Measurements from ENCODE around the gene TBCD. TPM values are rescaled to one million over a fixed set of nuclear protein-coding genes. Genes with fewer than 3 reads are reported as not detected.

The TBCD gene
- total and polyA plus RNA-seq, 9 of the 15 experiments (the other 6 are each of a cell fraction or from before 2014, with no cell fraction given) = 8.9 to 98.5 (median 28.0) TPM

DNA sequence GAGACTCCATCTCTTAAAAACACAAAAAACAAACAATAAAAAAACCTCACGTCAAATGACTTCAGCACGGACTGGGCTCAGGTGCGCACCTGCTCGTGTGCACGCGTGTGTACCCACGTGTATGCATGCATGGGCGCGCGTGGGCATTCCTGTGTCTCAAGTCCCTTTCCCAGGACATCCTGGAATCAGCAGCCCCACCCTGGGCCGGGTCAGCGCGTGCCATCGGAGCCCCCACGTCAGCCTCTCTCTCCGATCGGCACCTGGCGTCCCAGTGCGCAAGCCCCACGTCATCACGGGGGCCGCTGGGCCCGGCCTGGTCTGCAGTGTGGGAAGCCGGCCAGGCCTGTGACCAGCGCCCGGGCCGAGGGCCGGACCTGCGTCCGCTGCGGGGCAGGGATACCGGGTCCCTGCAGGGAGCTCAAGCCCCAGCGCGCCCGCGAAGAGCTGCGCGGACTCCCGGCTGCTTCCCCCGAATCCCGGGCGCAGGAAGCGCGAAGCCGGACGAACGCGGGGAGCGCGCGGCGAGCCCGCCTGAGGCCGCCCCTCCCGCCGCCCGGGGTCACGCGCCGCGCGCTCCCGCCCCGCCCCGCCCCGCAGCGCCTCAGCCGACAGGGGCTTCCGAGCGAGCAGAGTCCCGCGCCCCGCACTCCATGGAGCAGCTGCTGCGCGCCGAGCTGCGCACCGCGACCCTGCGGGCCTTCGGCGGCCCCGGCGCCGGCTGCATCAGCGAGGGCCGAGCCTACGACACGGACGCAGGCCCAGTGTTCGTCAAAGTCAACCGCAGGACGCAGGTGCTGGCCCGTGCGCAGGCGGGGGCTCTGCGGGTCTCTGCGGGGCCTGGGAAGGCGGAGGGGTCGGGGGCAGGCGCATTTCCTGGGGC, 16.6 kb upstream of the TBCD start, which contains the start of gene FN3K (continued):
- peak; percentile 73 for TF ChIP-seq NR2C2 (CRISPR knock-in tag; IDR thresholded peaks at IDR 0.05)
- peak; percentile 46; the same call in 1 of the 2 replicates for TF ChIP-seq NR2C2 (tag; IDR thresholded peaks at IDR 0.05)
- no peak for TF ChIP-seq CBFA2T3 (IDR thresholded peaks at IDR 0.05)
- no peak for TF ChIP-seq ZFP1 (CRISPR knock-in tag; IDR thresholded peaks at IDR 0.05)
- TF ChIP-seq ARID1B (IDR thresholded peaks at IDR 0.05) = no peak
- no peak for TF ChIP-seq SNIP1 (IDR thresholded peaks at IDR 0.05; ENCODE audit: low read depth)
- no peak for TF ChIP-seq WHSC1 (IDR thresholded peaks at IDR 0.05; ENCODE audit: low read length)
- TF ChIP-seq, protein P1, sequence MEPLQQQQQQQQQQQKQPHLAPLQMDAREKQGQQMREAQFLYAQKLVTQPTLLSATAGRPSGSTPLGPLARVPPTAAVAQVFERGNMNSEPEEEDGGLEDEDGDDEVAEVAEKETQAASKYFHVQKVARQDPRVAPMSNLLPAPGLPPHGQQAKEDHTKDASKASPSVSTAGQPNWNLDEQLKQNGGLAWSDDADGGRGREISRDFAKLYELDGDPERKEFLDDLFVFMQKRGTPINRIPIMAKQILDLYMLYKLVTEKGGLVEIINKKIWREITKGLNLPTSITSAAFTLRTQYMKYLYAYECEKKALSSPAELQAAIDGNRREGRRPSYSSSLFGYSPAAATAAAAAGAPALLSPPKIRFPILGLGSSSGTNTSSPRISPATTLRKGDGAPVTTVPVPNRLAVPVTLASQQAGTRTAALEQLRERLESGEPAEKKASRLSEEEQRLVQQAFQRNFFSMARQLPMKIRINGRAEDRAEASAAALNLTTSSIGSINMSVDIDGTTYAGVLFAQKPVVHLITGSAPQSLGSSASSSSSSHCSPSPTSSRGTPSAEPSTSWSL (CRISPR knock-in tag; IDR thresholded peaks at IDR 0.05; ENCODE audit: borderline replicate concordance) = no peak
- no peak for TF ChIP-seq ZSCAN32 (CRISPR knock-in tag; IDR thresholded peaks at IDR 0.05)
- TF ChIP-seq OTX1 (CRISPR knock-in tag; IDR thresholded peaks at IDR 0.05) = no peak
- TF ChIP-seq CHD4 (IDR thresholded peaks at IDR 0.05; ENCODE audit: insufficient read depth, insufficient replicate concordance, low read depth, low read length, poor library complexity, severe bottlenecking) = no peak
- TF ChIP-seq, protein P2, sequence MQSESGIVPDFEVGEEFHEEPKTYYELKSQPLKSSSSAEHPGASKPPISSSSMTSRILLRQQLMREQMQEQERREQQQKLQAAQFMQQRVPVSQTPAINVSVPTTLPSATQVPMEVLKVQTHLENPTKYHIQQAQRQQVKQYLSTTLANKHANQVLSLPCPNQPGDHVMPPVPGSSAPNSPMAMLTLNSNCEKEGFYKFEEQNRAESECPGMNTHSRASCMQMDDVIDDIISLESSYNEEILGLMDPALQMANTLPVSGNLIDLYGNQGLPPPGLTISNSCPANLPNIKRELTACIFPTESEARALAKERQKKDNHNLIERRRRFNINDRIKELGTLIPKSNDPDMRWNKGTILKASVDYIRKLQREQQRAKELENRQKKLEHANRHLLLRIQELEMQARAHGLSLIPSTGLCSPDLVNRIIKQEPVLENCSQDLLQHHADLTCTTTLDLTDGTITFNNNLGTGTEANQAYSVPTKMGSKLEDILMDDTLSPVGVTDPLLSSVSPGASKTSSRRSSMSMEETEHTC (IDR thresholded peaks at IDR 0.05) = no peak
- no peak for TF ChIP-seq NFE2L1 (tag; IDR thresholded peaks at IDR 0.05; ENCODE audit: borderline replicate concordance, low read depth)
- TF ChIP-seq, protein P3, sequence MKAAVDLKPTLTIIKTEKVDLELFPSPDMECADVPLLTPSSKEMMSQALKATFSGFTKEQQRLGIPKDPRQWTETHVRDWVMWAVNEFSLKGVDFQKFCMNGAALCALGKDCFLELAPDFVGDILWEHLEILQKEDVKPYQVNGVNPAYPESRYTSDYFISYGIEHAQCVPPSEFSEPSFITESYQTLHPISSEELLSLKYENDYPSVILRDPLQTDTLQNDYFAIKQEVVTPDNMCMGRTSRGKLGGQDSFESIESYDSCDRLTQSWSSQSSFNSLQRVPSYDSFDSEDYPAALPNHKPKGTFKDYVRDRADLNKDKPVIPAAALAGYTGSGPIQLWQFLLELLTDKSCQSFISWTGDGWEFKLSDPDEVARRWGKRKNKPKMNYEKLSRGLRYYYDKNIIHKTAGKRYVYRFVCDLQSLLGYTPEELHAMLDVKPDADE (conservative IDR thresholded peaks at IDR 0.05; ENCODE audit: control insufficient read depth, low read depth, low read length) = peak; percentile 38
- no peak for TF ChIP-seq TAL1 (IDR thresholded peaks at IDR 0.05)
- no peak for TF ChIP-seq FOXK2 (conservative IDR thresholded peaks at IDR 0.05 in 1 of 2, IDR thresholded peaks at IDR 0.05 in 1 of 2; ENCODE audit: low read depth in 2 of 2)
- no peak for TF ChIP-seq RAD51 (IDR thresholded peaks at IDR 0.05; ENCODE audit: borderline replicate concordance, low read depth)
- no peak for TF ChIP-seq FIP1L1 (IDR thresholded peaks at IDR 0.05; ENCODE audit: low read depth, low read length, poor library complexity, severe bottlenecking)
- TF ChIP-seq ZNF766 (CRISPR knock-in tag; conservative IDR thresholded peaks at IDR 0.05) = peak; percentile 86; the same call in 1 of the 2 replicates
- peak; percentile 50 for TF ChIP-seq TAF1 (IDR thresholded peaks at IDR 0.05; ENCODE audit: control insufficient read depth, extremely low read depth, insufficient read depth, low read length, severe bottlenecking)
- TF ChIP-seq KLF16 (IDR thresholded peaks at IDR 0.05) = no peak
- TF ChIP-seq ZKSCAN1 (IDR thresholded peaks at IDR 0.05; ENCODE audit: low read depth, low read length) = no peak
- TF ChIP-seq IRF2 (CRISPR knock-in tag; IDR thresholded peaks at IDR 0.05) = no peak
- no peak for TF ChIP-seq EGR1 (conservative IDR thresholded peaks at IDR 0.05)
- 0 out of 2 replicates have a peak, but pooled peaks have one; percentile 16 for TF ChIP-seq FOSL1 (tag; conservative IDR thresholded peaks at IDR 0.05)
- no peak for TF ChIP-seq HNRNPL (IDR thresholded peaks at IDR 0.05; ENCODE audit: low read depth, low read length)
